NCI-H446 treated with DMSO at 0.1 percent for 48 hours (cell line): ENCODE data around the gene MILR1.
"Not testable (repeated sequence)": the region's sequence is repeated elsewhere in the genome, so short reads cannot be mapped to it uniquely, and the experiment has no call there.

ENCODE experiments used
- DNase-seq: peaks from one replicate; lab custom pipeline; 2025; lab: John Stamatoyannopoulos, UW

Gene MILR1

DNA sequence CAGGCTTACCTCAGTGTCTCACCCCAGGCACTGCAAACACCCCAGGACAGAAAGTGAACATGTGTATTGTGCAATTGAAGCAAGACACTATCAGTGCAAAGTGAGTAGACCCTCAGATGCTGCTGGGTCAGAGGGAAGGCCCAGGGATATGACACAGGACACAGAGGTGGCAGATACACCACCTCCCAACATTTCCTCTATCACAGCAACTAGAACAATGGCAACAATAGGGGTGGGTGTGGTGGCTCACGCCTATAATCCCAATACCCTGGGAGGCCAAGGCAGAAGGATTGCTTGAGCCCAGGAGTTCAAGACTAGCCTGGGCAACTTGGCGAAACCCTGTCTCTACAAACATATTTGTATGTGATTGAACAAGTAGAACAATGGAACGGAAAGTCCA is 22.5 kb downstream of the MILR1 start:
- no peak for DNase-seq

DNA sequence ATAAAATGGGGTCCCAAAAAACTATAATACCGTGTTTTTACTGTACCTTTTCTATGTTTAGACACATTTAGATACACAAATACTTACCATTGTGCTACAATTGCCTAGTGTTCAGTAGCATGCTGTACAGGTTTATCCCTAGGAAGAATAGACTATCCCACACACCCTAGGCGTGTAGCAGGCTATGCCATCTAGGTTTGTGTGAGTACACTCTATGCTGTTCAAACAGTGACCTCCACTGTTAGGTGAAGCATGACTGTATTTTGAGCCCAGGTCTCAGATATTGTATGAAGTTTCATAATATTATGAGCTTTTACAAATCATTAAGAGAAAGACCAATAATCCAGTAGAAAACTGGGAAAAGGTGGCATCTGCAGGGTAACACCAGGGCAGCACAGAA is 23.6 kb downstream of the MILR1 start:
- no peak for DNase-seq

DNA sequence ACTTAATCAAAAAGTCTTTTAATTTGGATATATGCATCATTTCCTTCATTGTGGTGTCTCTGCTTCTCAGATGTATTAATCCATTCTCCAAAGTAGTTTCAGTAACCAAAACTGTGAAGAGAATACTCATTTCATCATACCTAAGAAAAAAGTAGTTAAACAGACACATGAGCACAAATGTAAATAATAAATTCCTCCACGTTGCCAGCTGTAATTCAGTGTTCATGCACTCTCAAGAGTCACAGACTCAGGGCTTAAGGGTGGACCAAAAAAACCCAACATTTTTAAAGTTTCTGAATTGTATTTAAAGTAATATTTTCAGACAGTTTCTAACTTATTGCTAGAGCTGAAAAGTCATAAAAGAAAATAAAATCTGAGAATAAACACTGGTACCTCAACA is 28.9 kb downstream of the MILR1 start:
- DNase-seq: no peak

DNA sequence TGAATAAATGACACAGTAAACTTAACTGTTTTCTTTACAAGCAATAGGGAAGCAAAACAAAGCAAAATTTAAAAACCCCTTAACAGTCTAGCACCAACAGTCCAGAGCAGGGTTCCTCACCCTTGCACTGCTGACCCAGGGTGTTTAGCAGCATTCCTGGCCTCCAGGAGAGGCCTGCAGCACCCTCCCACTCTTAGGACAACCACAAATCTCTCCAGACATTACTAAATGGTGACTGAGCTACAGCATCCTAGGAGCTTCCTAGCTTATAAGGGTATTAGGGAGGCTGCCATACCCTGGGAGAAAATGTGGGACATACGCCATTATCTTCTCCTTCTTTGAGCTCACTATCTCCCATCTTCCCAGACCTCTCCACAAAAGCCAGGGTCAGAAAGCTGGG is 32.0 kb downstream of the MILR1 start:
- no peak for DNase-seq

DNA sequence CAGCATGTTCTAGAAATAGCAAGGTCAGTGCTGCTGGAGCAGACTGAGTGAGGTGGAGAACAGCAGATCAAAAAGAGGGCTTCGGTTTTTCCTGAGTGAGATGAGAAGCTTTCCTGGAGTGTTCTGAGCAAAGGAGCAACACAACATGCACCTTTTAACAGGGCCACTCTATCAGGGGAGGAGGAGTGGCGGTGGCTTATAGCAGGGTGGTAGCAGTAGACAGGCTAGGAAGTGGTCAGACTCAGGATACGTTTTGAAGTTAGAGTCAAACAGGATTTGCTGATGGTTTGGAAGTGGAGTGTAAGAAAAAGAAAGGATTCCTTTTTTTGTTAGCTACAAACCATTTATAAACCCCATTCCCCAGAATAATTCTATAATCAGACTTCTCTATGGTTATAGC is 35.5 kb downstream of the MILR1 start:
- DNase-seq: no peak

DNA sequence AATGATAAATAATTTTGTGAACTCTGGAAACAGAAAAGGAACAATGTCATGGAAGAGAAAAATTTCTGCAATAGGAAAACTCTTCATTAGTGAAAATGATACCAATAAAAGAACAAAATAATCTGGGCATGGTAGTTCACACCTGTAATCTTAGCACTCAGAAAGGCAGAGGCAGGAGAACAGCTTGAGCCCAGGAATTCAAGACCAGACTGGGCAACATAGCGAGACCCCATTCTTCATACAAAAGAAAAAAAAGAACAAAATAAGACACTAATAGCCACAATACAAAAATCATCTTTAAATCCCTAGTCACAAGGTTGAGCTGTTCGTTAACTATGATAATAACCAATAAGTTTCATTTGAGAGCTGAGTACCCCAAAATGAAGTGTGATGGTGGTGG is 39.4 kb downstream of the MILR1 start:
- no peak for DNase-seq

DNA sequence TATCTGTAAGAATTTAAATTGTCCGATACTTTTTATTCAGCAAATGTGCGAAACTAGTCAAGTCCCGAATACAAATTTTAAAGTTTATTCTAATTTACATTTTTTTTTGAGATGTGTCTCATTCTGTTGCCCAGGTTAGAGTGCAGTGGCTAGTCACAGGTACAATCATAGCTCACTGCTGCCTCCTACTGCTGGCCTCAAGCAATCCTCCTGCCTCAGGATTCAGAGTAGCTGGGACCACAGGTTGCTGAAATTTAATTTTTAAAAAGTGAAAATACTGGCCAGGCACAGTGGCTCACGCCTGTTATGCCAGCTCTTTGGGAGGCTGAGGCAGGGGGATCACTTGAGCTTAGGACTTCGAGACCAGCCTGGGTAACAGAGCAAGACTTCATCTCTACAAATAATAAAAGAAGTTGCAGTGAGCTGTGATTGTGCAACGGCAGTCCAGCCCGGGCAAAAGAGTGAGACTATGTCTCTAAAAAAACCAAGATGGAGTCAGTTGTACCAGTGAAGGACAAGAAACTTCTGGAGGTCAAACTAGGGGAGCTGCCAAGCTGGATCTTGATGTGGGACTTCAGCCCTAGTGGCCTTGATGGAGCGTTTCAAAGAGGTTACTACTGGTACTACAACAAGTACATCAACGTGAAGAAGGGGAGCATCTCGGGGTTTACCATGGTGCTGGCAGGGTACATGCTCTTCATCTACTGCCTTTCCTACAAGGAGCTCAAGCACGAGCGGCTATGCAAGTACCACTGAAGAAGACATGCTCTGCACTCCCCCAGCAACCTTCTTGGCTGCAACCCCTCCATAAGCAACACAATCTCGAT is 42.3 kb downstream of the MILR1 start:
- no peak for DNase-seq

DNA sequence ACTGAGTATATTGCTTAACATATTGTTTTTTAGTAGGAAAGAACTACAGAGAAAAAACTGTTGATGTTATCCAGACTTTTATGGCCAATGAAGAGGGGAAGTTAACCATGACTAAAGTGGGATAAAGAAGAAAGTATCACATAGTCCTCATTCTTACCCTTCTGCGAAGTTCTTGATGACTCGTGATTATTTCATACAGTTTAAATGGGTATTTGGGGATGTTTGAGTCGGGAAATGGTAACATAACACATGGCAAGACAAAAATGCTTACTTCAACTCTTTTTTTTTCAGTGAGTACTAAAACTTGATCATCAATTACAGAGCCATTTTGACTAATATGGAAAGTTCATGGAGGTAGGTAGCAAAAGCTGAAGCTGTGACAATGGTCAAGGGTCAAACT is 43.1 kb downstream of the MILR1 start:
- DNase-seq: no peak

DNA sequence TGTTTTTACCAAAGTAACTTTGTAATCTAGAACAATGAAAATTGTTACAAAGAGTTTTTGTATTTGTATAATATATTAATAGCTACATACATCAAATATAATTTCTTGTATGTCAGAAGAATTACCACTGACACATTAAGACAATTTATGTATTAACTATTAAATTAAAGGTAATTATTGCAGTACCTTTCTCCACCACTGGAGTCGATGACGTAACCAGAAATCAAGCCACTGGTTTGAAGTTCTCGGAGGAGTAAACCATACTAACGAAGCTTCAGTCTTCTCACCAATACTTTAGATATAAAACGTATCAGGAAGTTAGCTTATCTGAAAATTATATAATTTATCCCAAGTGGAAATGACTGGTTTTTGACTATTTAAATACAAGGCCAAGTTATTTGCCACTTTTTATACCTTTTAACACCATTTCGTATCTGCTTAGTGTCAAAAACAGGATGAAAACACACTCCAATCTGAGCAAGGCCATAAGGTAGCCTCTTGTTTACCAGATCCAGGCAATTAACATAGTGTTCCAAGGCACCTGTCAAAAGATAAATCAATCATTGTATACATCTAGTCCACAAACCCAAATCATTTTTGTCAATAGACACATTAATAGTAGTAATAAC is 43.7 kb downstream of the MILR1 start:
- DNase-seq: no peak

DNA sequence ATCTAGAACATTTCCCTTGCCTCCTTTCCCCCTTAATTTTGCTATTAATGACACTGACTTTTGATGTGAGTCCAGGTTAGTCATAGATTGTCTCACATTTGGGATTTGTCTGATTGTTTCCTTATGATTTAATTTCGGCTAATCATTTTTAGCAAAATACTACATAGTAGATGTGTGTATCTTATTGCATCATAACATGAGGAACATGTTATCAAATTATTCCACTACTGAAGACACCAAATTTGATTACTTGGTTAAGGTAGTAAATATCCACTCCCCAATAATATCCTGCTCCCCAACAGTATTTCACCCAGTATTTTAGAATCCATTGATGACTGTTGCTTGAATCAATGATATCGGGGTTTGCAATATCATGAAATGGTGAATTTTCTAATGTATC is 45.2 kb downstream of the MILR1 start:
- no peak for DNase-seq

DNA sequence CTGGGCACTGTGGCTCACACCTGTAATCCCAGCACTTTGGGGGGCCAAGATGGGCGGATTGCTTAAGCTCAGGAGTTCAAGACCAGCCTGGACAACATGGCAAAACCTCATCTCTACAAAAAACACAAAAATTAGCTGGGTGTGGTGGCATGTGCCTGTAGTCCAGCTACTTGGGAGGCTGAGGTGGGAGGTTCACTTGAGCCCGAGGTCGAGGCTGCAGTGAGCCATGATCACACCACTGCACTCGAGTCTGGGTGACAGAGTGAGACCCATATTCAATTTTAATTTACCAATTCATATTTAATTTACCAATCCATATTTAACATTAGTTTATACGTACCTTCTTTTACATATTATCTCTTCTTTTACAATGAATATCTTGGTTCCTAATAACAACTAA is 46.4 kb downstream of the MILR1 start:
- DNase-seq: not testable (repeated sequence)

DNA sequence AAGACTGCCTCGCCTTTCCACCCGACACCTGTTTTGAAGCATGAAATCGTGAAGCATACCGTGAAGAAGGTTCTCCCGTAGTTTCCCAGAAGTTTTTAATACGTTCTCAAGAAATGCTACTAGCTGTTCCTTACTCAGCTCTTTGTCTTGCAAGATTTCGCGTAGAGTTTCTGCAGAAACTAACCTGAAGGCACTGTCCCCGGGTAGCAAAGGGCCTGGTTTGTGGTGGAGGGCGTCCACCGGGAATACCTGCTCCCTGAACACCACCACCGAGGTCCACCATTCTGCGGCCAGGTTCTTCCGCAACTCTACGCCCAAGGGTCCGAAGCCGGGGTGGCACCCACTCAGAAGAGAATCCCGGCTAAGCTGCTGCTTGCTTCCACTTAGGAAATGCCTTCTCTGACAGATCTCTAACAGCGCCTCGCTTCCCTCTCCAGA is 47.5 kb downstream of the MILR1 start:
- DNase-seq: no peak

DNA sequence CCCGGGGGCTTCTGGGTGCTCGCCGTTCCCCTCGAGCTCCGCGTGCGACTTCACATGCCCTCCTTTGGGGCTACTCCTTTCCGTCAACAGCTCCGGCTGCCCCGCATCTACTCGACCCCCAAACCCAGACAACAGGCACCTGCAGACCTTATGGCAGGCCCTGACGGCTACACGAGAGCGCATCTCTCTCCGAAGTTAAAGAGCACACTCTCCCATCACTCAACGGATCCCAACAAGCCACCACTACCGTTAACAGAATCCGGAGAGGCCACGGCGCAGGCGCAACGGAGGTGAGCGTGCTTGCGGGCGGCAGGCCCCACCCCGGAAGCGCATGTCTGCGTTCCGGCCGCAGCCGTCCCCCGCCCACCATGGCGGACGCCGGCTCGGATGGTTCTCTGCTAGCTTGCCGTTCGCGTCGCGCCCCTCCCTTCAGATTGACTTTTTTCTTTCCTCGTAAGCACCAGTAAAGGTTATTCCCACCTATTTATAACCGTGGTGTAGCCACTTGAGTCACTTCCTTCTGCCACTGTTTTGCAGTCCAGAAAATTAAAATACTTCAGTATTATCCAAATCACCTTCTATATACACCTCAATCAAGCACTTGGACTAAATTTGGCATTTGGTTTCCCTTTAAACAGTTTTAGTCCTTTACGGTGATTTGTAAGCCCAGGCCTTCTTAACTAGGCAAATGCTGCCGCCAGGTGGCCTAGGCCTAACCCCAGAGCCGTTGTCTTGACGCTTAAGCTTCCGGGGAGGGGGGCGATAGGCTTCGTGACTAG is 48.1 kb downstream of the MILR1 start, which contains the start of gene POLG2:
POLG2 (minus strand) TSS at position 269 of the 779 bp plus-strand sequence; CDS start at position 183, 86 bp downstream.
- peak; percentile 82 for DNase-seq

DNA sequence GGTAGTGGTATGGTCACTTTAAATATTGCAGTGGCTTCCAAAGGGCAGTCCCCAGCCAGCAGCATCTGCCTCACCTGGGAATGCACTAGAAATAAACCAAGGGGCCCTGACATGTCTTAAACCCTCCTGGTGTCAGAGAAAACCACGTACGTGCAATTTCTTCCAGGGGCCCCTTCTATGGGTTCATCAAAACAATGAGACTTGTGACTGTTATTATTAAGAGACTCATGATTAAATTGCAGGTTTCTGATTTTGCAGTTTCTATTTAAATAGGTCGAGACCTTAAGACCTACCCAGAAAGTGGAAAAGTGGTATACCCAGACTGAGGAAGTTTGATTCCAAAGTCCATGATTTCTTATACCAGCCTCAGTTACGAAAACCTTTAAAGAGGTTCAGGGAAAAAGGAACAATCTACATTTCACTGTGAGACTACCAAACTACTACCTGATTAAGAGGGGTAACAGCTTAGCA is 48.7 kb downstream of the MILR1 start:
- DNase-seq: no peak

DNA sequence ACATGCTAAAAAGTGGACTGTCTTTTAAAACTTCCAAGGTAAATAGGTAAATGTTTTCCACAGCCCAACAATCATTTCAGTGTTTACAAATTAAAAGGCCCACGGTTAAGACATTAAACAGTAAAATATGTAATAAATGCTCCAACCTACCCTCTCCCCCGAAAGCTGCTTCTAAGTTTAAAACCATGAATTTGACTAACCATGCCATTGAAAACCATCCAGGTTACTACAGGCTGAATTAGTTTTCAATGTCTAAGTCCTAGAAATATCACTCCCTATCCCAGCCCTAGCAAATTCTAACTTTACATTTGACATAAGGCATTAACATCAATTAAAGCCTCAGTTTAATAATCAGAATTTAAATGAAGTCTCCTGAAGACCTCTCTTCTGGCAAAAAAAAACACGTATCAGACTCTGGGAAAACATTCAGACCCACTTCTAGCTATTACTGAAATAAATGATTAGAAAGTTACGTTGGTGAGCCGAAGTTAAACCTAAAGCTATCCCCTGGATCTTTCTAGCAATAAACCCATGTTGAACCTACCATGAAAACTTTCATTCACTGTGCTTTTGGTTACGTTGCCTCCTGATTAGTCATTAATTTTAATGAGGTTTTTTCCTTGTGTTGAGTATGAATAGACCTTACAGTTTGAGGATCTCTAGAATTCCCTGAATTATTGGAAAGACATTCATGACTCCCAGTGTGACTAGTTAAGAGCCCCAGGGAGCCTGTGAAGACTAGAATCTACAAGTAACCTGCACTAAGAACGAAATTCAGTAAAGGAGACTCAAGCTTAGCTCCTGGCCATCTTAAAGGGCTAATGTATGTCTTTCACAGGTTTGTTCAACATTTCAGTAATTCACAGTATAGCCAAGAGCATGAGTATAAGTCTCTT is 49.6 kb downstream of the MILR1 start:
- DNase-seq: no peak

DNA sequence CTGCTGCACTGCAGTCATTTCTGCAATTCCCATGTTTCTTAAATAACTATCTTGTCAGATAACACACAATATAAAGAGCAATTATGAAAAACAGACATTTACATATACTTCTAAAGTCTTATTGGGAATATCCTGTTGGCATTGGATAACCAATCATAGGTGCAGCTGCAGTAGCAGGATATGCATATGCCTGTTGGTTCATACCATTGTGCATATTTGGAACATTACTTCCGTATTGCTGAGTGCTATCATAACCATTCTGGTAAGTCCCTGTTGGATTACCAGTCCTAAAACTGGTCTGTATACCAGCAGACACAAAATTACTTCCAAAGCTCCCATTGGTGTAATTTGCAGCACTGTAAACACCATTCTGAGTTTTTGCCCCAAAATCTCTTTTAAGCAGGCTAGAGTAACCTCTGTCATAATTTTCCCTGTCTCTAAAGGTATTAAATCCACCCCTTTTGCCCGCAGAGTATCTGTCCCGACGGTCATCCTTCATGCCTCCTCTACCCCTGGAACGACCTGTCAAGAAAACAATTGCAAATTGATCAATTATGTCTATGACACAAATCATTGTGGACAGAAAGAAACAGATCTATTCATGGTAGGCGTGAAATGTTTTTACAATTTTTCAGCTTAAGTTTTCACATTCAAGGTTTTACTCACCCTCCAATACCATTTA is 51.0 kb downstream of the MILR1 start:
- DNase-seq: no peak

DNA sequence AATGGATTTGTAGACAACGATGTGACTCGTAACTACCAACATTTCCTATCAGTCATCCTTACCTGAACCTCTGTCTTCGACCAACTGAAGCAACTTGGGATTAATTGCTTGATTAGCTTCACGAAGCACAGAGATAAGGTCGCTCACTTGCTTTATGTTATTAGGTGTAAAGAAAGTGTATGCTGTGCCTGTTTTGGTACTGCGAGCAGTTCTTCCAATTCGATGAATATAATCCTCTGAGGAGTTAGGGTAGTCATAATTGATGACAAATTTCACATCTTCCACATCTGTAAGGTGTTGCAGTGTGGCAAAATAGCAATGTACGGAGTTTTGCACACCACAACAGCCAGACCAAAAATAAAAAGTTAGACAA is 51.6 kb downstream of the MILR1 start:
- no peak for DNase-seq

DNA sequence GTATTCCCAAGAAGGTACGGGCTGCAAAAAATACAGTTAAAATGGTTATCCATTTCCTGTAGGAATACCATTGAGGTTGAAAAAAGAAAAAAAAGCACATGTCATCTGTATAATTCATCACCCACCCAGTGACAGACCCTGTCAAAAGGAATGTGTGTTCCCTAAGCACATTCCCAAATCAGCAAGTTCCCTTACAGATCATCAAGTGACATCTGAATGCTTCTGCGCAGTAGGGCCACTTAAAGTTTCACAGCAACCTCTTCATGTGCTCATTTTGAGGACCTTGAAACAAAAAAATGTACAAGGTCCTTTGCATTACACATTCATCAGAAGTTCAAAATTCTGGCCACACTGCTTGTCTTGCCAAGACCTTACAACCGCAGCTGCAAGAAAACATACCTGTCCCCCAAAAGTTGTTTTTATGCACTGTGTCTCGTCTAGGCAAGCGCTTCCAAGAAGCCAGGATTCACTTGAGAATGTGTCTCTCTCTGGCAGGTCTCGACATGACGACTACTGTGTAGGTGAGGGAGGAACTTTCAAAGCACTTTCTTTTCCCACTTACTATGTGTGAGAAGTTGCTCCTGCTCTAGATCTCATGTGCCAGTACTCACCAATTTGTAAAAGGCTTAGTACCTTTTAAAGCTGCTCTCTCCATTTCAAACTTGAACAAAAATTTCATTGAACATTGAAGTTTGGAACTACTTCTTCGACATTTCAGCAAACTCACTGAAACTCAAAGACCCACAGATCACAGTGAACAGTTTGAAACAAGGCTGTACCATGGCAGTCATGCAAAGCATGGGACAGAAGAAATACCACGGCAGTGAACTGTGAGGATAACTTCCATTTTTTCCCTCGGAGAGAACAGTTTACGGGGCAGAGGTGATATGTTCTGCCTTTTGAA is 52.2 kb downstream of the MILR1 start:
- DNase-seq: no peak

DNA sequence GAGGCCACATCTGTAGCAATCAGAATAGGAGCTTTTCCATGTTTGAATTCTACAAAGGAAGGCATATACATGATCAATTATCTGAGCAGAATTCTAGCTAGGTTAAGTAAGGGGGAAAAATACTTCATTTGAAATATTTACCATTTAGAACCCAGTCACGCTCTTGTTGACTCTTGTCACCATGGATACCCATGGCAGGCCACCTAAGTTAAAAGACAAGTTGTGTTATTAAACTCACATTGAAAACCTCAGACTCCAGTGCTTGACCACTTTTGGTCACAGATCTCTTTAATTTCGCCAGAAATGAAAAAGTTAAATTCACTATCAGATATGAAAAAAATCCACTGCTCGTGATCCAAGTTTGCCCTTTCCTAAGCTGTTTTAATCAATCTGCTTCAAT is 53.1 kb downstream of the MILR1 start:
- no peak for DNase-seq

DNA sequence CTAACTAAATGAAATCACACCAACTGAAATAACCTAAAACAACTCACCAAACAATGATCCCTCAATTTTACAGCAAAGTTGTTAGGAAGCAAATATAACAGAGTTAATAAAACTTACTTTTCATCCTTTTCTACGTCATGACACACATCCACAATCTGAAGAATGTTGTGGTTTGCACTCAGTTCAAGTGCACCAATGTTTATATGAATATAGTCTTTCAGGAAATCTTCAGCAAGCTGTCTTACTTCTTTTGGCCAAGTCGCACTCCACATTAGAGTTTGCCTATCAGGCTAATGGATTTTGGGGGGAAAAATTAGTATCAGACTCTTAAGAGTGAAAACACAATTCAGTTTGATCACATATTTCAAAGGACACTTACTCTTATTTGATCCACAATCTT is 53.9 kb downstream of the MILR1 start:
- DNase-seq: no peak
